Ovary (tissue), 9 donors: Measurements from ENCODE around the gene SCYGR1. TPM values are rescaled to one million over a fixed set of nuclear protein-coding genes. Genes with fewer than 3 reads are reported as not detected.

ENCODE experiments used
- DNase-seq, 5 donors: peaks; one replicate each; pipeline ENCODE4 v3.0.0-alpha.2; 2019 to 2020
- H3K27ac ChIP-seq, 2 donors: fragments of 200-600 bp; one replicate each; pipeline versions ENCODE4 v1.5.1 to v1.8.0; 2019 to 2022
- H3K27me3 ChIP-seq: fragments of 200-600 bp; one replicate; pipeline ENCODE4 v1.8.0; 2022
- H3K36me3 ChIP-seq: fragments of 200-600 bp; sonication (generic); one replicate; pipeline ENCODE4 v1.5.1; 2019
- H3K4me1 ChIP-seq: one replicate; pipeline ENCODE4 v1.8.1; 2013; ENCODE audit warnings: mild to moderate bottlenecking, moderate library complexity; ENCODE audit not compliant: insufficient read depth
- H3K4me3 ChIP-seq: fragments of 200-600 bp; sonication (generic); one replicate; pipeline ENCODE4 v1.5.1; 2017
- H3K9me3 ChIP-seq, 2 donors: fragments of 200-600 bp in 1 of 2; sonication (generic) in 1 of 2; one replicate each; pipeline versions ENCODE4 v1.5.1 to v1.8.1; 2013 to 2019; ENCODE audit warnings: mild to moderate bottlenecking in 1 of 2, moderate library complexity in 1 of 2
- CTCF ChIP-seq, 3 donors: fragments of 450-650 bp in 2 of 3; fragments of 200-600 bp in 1 of 3; IDR thresholded peaks; one replicate each; pipeline versions ENCODE4 v1.5.1 to v1.8.0; 2016 to 2022; ENCODE audit warnings: antibody characterized with exemption in 3 of 3, mild to moderate bottlenecking in 1 of 3
- EP300 ChIP-seq: sonication (generic); formaldehyde crosslinking; IDR thresholded peaks from one replicate; pipeline ENCODE4 v1.6.1; 2017; ENCODE audit warnings: antibody characterized with exemption
- POLR2A ChIP-seq: fragments of 450-650 bp; IDR thresholded peaks from one replicate; pipeline ENCODE4 v1.6.1; 2017; ENCODE audit warnings: antibody characterized with exemption, mild to moderate bottlenecking, moderate library complexity
- WGBS, 3 donors: extraction: QIAGEN DNeasy Blood & Tissue Kit in 1 of 3; methylation state at CpG; one replicate each; pipeline versions ENCODE4 v1.1.5 to v1.1.7; 2013 to 2017; 5-methylcytosine and 5-hydroxymethylcytosine counted together
- intact Hi-C, 4 donors: fragments of 100-400 bp; cut with DNase I; formaldehyde crosslinking; loops; one replicate each; pipeline versions ENCODE4 v1.11.0 to v1.15.1; 2022 to 2023
- polyA plus RNA-seq, 2 donors: library from polyadenylated mRNA; stranded (reverse); fragments of 200-250 nt in 1 of 2; fragments of 350-450 nt in 1 of 2; fragmentation: Illumina TruSeq in 1 of 2; extraction: RNeasy Lipid Tissue Mini Kit (QIAGEN cat#74804) in 1 of 2; gene quantifications; one replicate each; pipeline ENCODE4 v1.2.3, GENCODE V29; 2013 to 2014
- total RNA-seq, 7 donors: library from RNA; depleted of rRNA in 2 of 7; stranded (reverse); fragments of >200 nt in 2 of 7; fragmentation: NEBNext Ultra II Directional in 3 of 7; extraction: Animal tissue kit (Norgen Biotek cat#: 25700) in 3 of 7; gene quantifications; one replicate each; pipeline versions ENCODE4 v1.1.0 to v1.2.4, GENCODE V29; 2016 to 2023
- donor health status: DM: no; HTN: no; CAD: no; lungs with moderate emphysema.
- donor health status: DM: no; HTN: no; CAD: no.
- donor health status: Bipolar disorder and iron deficiency.
- donor health status: DM: yes; HTN: yes; CAD: no.
- donor health status: DM: no; HTN: no; CAD: no.
- donor health status: DM: yes; HTN: yes; CAD: no.

The SCYGR1 gene
- total and polyA plus RNA-seq, 9 donors: not detected

DNA sequence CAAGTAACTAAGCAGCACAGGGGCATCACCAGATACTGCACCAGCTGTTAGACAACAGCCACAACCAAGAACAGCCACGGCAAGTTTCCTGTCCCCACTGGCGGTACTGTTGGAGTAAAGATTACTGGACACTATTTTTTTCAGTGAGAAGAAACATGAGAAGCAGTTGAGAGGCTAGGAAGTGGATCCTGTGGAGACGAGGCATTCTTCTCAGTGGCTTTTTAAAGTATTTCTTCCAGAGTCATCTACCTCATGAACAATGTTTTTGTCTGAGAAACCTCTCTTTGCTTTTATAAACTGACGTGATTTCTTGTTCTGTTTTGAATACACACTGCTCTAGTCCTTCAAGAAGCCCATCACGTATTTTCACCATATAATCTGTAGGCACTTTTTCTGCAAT, 27.4 kb downstream of the SCYGR1 start:
- Histone ChIP-seq H3K27me3 (no peaks in the 10 kb centered on the region), H3K4me1 (no peaks in the 10 kb centered on the region), H3K36me3 (no peaks in the 10 kb centered on the region), H3K27ac (no peak overlapping the region), H3K9me3 (no peaks in the 10 kb centered on the region), H3K4me3 (no peak overlapping the region)
- intact Hi-C loops: no loop called here
- WGBS, 3 donors: 79 to 82% (median 79%) methylated on average over 5 of the region's 5 CpGs
- no peak for DNase-seq
- TF ChIP-seq POLR2A (no peak), CTCF (IDR thresholded peaks at IDR 0.05) (no peak), EP300 (no peak)

DNA sequence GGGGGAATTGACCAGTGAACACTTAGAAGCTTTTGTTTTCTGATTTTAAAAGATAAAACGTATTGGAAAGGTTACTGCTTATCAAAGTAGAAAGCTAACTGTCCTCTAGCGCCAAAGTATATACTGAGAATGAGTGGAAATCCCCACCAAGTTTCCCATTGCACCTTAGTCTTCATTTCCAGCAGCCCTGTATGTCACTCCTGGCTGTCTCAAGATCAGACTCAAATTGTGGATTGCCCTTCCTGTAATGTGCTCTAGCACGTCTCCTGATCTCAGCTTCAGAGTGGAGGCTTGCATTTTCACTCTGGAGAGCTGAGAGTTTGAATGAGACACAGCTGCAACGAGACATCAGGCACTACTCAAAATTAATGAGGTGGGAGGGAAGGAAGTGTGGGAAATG, 36.1 kb downstream of the SCYGR1 start:
- Histone ChIP-seq H3K27ac (no peak overlapping the region), H3K27me3 (no peaks in the 10 kb centered on the region), H3K36me3 (no peaks in the 10 kb centered on the region), H3K4me3 (no peak overlapping the region), H3K9me3 (no peaks in the 10 kb centered on the region), H3K4me1 (no peaks in the 10 kb centered on the region)
- WGBS, 3 donors: 57 to 73% (median 69%) methylated on average over 4 of the region's 4 CpGs
- intact Hi-C loops: no loop called here
- TF ChIP-seq EP300: no peak
- TF ChIP-seq CTCF (IDR thresholded peaks at IDR 0.05): no peak
- TF ChIP-seq POLR2A: no peak
- DNase-seq: no peak

- H3K36me3 ChIP-seq: no peaks in the 10 kb centered on the region
- TF ChIP-seq CTCF (IDR thresholded peaks at IDR 0.05) (no peak), EP300 (no peak), POLR2A (no peak)
These were observed 37.6 kb downstream of the SCYGR1 start for GRCh38 chr2:227349989-227350612.

DNA sequence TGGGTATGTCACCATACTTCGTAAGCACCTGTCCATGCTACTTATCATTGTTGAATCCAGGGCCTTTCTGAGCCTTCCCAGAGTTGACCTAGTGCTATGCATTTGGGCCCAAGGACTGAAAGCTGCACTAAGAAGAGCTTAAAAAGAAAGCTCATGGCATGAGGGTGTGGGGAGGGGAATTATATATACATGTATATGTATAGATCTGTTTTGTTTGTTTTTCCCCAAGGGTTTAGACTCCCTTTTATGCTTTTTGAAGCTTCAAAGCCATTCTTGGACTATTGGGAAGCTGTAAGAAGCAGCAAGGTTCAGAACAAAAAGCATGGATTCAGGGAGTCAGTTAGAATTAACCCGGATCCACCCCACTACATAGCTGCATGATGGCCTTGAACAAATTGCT, 39.4 kb downstream of the SCYGR1 start:
- TF ChIP-seq CTCF (IDR thresholded peaks at IDR 0.05) (no peak), POLR2A (no peak), EP300 (no peak)
- H3K36me3 ChIP-seq: no peaks in the 10 kb centered on the region
- H3K27ac ChIP-seq: no peak overlapping the region
- no peaks in the 10 kb centered on the region for H3K4me1 ChIP-seq
- no peak for DNase-seq
- H3K27me3 ChIP-seq: no peaks in the 10 kb centered on the region
- 66 to 77% (median 74%) methylated on average over 2 of the region's 2 CpGs for WGBS, 3 donors
- no peak overlapping the region for H3K4me3 ChIP-seq
- H3K9me3 ChIP-seq: no peaks in the 10 kb centered on the region
- intact Hi-C loops: no loop called here

More at GRCh38 chr2:227349989-227350612, 37.6 kb downstream of the SCYGR1 start:
- no peaks in the 10 kb centered on the region for H3K9me3 ChIP-seq
- H3K27ac ChIP-seq: no peak overlapping the region
- intact Hi-C loops: no loop called here
- H3K4me3 ChIP-seq: no peak overlapping the region
- no peaks in the 10 kb centered on the region for H3K4me1 ChIP-seq
- no peaks in the 10 kb centered on the region for H3K27me3 ChIP-seq
- WGBS, 3 donors: 91 to 92% (median 91%) methylated on average over 7 of the region's 7 CpGs
- no peak for DNase-seq
